Measurements from ENCODE around the gene NRP2. TPM values are rescaled to one million over a fixed set of nuclear protein-coding genes. Genes with fewer than 3 reads are reported as not detected.

Gene NRP2
- total RNA-seq, 4 donors from 2014 or later, result 35.1 to 146 (median 63.9) TPM

DNA sequence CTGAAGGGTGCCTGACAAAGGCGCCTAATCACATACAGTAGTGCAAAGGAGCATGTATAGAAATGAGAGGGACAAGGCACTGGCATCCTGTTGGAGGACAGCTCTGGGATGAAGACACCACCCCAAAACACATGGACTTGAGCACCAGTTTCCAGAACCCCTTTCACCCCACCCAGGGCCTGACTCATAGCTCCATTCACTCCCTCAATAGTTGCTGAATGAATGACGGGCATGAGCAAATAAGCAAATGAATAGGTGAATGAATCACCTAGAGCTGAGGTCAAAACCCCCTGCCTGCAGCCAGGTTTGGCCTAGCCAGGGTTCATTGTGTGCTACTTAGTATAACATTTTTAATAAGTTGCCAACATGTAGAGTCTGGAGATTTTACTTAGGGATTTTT lies 66.3 kb downstream of the NRP2 start:
- H3K4me3 ChIP-seq, result no peak overlapping the region
- H3K9me3 ChIP-seq, result no peaks in the 10 kb centered on the region
- no peaks in the 10 kb centered on the region for H3K27me3 ChIP-seq
- peak overlapping the region; percentile 33 to 70 (median 53) for H3K27ac ChIP-seq
- intact Hi-C loops (cut with DNase I; ENCODE audit: low total_unique reads), result no loop called here
- 80 to 93% methylated on average over 2 of the region's 2 CpGs for WGBS, 2 donors (ENCODE audit: low coverage in 1 of 2)
- TF ChIP-seq POLR2A (IDR thresholded peaks at IDR 0.05), result no peak
- TF ChIP-seq POLR2AphosphoS5 (IDR thresholded peaks at IDR 0.05), result no peak
- TF ChIP-seq CTCF (IDR thresholded peaks at IDR 0.05), result no peak
- no peak for TF ChIP-seq EP300 (IDR thresholded peaks at IDR 0.05; ENCODE audit: low read depth)
- no peak for DNase-seq
- in situ Hi-C loops (cut with MboI; ENCODE audit: low pct_ligation_motif_present in 1 of 4, low pct_unique_long_range_greater_than_20kb in 1 of 4, low sequenced_read_pairs in 3 of 4), result no loop called here
- H3K4me1 ChIP-seq, result peaks cover 8 to 31% (median 10%) of the 10 kb centered on the region in 4 donors
- H3K36me3 ChIP-seq, result peaks cover 0 to 4% (median 0%) of the 10 kb centered on the region in 4 donors

DNA sequence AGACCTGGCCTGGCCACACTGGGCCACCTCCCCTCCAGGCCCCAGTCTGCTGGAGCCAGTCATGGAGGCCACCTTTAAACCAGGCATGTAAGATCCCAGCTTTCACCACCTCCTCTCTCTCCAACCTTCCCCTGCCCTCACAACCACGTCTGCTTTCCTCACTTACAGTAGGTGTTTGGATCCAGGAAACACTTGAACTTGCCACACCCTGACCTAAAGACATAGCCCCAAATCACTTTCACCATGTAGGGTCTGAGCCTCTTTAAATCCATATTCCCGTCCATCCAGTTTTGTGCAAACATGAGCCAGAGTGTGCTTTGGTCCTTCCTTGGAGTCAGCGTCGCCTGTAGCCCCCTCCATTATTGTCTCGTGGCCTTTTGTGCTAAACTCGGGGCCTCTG lies 66.8 kb downstream of the NRP2 start:
- H3K36me3 ChIP-seq, result peaks cover 0 to 4% (median 0%) of the 10 kb centered on the region in 4 donors
- intact Hi-C loops (cut with DNase I; ENCODE audit: low total_unique reads) (no loop called here), in situ Hi-C loops (cut with MboI; ENCODE audit: low pct_ligation_motif_present in 1 of 4, low pct_unique_long_range_greater_than_20kb in 1 of 4, low sequenced_read_pairs in 3 of 4) (no loop called here)
- whole genome bisulfite sequencing, 2 donors (ENCODE audit: low coverage in 1 of 2), result 75 to 86% methylated on average over 2 to 6 of the region's 6 CpGs
- H3K9me3 ChIP-seq, result no peaks in the 10 kb centered on the region
- H3K27ac ChIP-seq, result peak overlapping the region; percentile 1 to 70 (median 50)
- no peak for DNase-seq
- H3K4me3 ChIP-seq, result no peak overlapping the region
- TF ChIP-seq POLR2A (IDR thresholded peaks at IDR 0.05) (no peak), EP300 (IDR thresholded peaks at IDR 0.05; ENCODE audit: low read depth) (no peak), POLR2AphosphoS5 (IDR thresholded peaks at IDR 0.05) (no peak), CTCF (IDR thresholded peaks at IDR 0.05) (no peak)
- peaks cover 8 to 35% (median 12%) of the 10 kb centered on the region in 4 donors for H3K4me1 ChIP-seq
- H3K27me3 ChIP-seq, result no peaks in the 10 kb centered on the region

DNA sequence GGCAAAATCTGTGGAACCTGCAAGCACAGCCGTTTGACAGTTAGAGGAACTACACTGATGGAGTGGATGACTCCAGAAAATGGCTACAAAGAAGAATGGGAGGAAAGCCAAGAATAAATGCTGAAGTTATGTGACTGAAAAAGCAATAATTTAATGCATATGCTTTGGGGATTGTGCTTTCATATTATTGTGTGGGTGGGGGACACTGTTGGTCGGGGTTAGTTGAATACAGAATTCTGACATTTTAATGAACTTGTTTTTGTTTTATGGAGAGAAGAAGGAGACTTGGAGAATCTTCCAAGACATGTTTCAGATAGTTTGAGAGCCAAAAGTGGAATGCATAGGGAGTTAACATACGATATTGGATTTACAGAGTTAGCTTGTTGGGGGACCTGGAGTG lies 68.5 kb downstream of the NRP2 start:
- peak overlapping the region in 3 of 4 donors; percentile 7 to 86 (median 68) for H3K27ac ChIP-seq
- H3K9me3 ChIP-seq, result no peaks in the 10 kb centered on the region
- peaks cover 0 to 4% (median 0%) of the 10 kb centered on the region in 4 donors for H3K36me3 ChIP-seq
- TF ChIP-seq POLR2AphosphoS5 (IDR thresholded peaks at IDR 0.05), result no peak
- TF ChIP-seq CTCF (IDR thresholded peaks at IDR 0.05), result no peak
- no peak for TF ChIP-seq POLR2A (IDR thresholded peaks at IDR 0.05)
- peaks cover 14 to 47% (median 22%) of the 10 kb centered on the region in 4 donors for H3K4me1 ChIP-seq
- no peak overlapping the region for H3K4me3 ChIP-seq
- H3K27me3 ChIP-seq, result no peaks in the 10 kb centered on the region
- in situ Hi-C loops (cut with MboI; ENCODE audit: low pct_ligation_motif_present in 1 of 4, low pct_unique_long_range_greater_than_20kb in 1 of 4, low sequenced_read_pairs in 3 of 4), result no loop called here
- WGBS, 2 donors (ENCODE audit: low coverage in 1 of 2), result 58 to 66% methylated on average over 3 of the region's 3 CpGs
- DNase-seq, result no peak
- intact Hi-C loops (cut with DNase I; ENCODE audit: low total_unique reads), result no loop called here

- H3K4me1 ChIP-seq, result peaks cover 14 to 48% (median 23%) of the 10 kb centered on the region in 4 donors
- no peak overlapping the region for H3K4me3 ChIP-seq
- H3K9me3 ChIP-seq, result no peaks in the 10 kb centered on the region
- intact Hi-C loops (cut with DNase I; ENCODE audit: low total_unique reads) (no loop called here), in situ Hi-C loops (cut with MboI; ENCODE audit: low pct_ligation_motif_present in 1 of 4, low pct_unique_long_range_greater_than_20kb in 1 of 4, low sequenced_read_pairs in 3 of 4) (no loop called here)
- TF ChIP-seq EP300 (IDR thresholded peaks at IDR 0.05; ENCODE audit: low read depth) (no peak), POLR2A (IDR thresholded peaks at IDR 0.05) (no peak), POLR2AphosphoS5 (IDR thresholded peaks at IDR 0.05) (no peak), CTCF (IDR thresholded peaks at IDR 0.05) (no peak)
- H3K27ac ChIP-seq, result peak overlapping the region; percentile 20 to 86 (median 68)
- 72 to 85% methylated on average over 3 to 5 of the region's 5 CpGs for WGBS, 2 donors (ENCODE audit: low coverage in 1 of 2)
- no peak for DNase-seq
- H3K36me3 ChIP-seq, result peaks cover 0 to 4% (median 0%) of the 10 kb centered on the region in 4 donors
- no peaks in the 10 kb centered on the region for H3K27me3 ChIP-seq
These were observed 69.3 kb downstream of the NRP2 start for GRCh38 chr2:205751569-205752031.

Measured in transverse colon (tissue), 4 donors.